Endothelial cell of umbilical vein (primary cell): ENCODE data around the gene ACBD3. TPM values are rescaled to one million over a fixed set of nuclear protein-coding genes. Genes with fewer than 3 reads are reported as not detected.

ENCODE experiments used
- BruUV-seq: library from RNA; stranded (reverse); fragments of 400-500 nt; replicated peaks from 2 replicates; lab custom pipeline; 2021; lab: Mats Ljungman, UMichigan
- CTCF ChIA-PET: fragments of 300-600, 350-600 bp; sonication (Branson Sonifier 250); formaldehyde crosslinking; loops from one replicate; lab custom pipeline; 2021; ENCODE audit warnings: antibody characterized with exemption, inconsistent platforms; lab: Charles Lee
- POLR2A ChIA-PET: fragments of 300-600, 350-600 bp; sonication (Branson Sonifier 250); formaldehyde crosslinking; loops from one replicate; lab custom pipeline; 2021; ENCODE audit warnings: antibody characterized with exemption, inconsistent platforms; lab: Charles Lee
- DNase-seq: peaks from one replicate; pipeline ENCODE4 v3.0.0-alpha.2; 2011; ENCODE audit warnings: low read depth, low spot score
- FAIRE-seq: peaks from 2 replicates; lab custom pipeline; 2011; peaks lifted over from hg19 to GRCh38; lab: Jason Lieb, UNC
- H2AFZ ChIP-seq: 2 replicates; pipeline ENCODE4 v1.6.0; 2012; ENCODE audit warnings: low read depth, low read length, control low read depth, inconsistent platforms
- H3K27ac ChIP-seq: 2 replicates; pipeline ENCODE4 v1.5.1; 2011; ENCODE audit warnings: low read depth, mild to moderate bottlenecking, control low read depth, low read length, moderate library complexity; ENCODE audit not compliant: insufficient read depth
- H3K27me3 ChIP-seq, 2 experiments: 2 replicates each; pipeline versions ENCODE4 v1.6.0 to v1.6.1; 2011; ENCODE audit warnings: low read length in 2 of 2, mixed read lengths in 1 of 2; ENCODE audit not compliant: control insufficient read depth in 2 of 2, insufficient read depth in 2 of 2
- H3K36me3 ChIP-seq, 2 experiments: 2 replicates in 1 of 2; 3 replicates in 1 of 2; pipeline ENCODE4 v1.5.1; 2011; ENCODE audit warnings: low read length in 2 of 2, mild to moderate bottlenecking in 1 of 2, moderate library complexity in 1 of 2; ENCODE audit not compliant: control insufficient read depth in 2 of 2, insufficient read depth in 2 of 2; ENCODE audit errors: extremely low read depth in 1 of 2
- H3K4me1 ChIP-seq: 3 replicates; pipeline ENCODE4 v1.5.1; 2011; ENCODE audit warnings: mild to moderate bottlenecking, low read length; ENCODE audit not compliant: control insufficient read depth, insufficient read depth; ENCODE audit errors: extremely low read depth
- H3K4me2 ChIP-seq: 2 replicates; pipeline ENCODE4 v1.6.1; 2011; ENCODE audit warnings: low read length, control low read depth, mixed read lengths; ENCODE audit not compliant: insufficient read depth
- H3K4me3 ChIP-seq, 3 experiments: fragments of 200-600 bp in 1 of 3; sonication (generic), shearing (Covaris generic) in 1 of 3; replicated peaks in 1 of 3; 2 replicates each; pipeline ENCODE4 v1.5.1; 2011 to 2016; ENCODE audit warnings: control low read depth in 3 of 3, low read length in 3 of 3, mild to moderate bottlenecking in 2 of 3, inconsistent platforms in 1 of 3, low read depth in 1 of 3, moderate library complexity in 1 of 3; ENCODE audit not compliant: insufficient read depth in 1 of 3
- H3K79me2 ChIP-seq: 2 replicates; pipeline ENCODE4 v1.6.0; 2012; ENCODE audit warnings: low read length, inconsistent platforms; ENCODE audit not compliant: control insufficient read depth, insufficient read depth
- H3K9ac ChIP-seq: replicated peaks from 2 replicates; pipeline ENCODE3; 2011; ENCODE audit warnings: low read length, control low read depth; ENCODE audit not compliant: insufficient read depth; ENCODE audit errors: extremely low read depth
- H3K9me1 ChIP-seq: replicated peaks from 3 replicates; pipeline ENCODE4 v1.6.0; 2011; ENCODE audit warnings: mild to moderate bottlenecking, low read length; ENCODE audit not compliant: control insufficient read depth, insufficient read depth; ENCODE audit errors: extremely low read depth
- H3K9me3 ChIP-seq: replicated peaks from 2 replicates; pipeline ENCODE4 v1.5.1; 2012; ENCODE audit warnings: low read length, inconsistent platforms; ENCODE audit not compliant: control insufficient read depth, insufficient read depth
- H4K20me1 ChIP-seq: replicated peaks from 2 replicates; pipeline ENCODE3; 2011; ENCODE audit warnings: mild to moderate bottlenecking, low read length; ENCODE audit not compliant: control insufficient read depth, insufficient read depth; ENCODE audit errors: extremely low read depth
- CTCF ChIP-seq, 2 donors: IDR thresholded peaks; 1 replicate in 1 of 2; 2 replicates in 1 of 2; pipeline ENCODE4 v1.5.1; 2011; ENCODE audit warnings: low read length in 2 of 2, mild to moderate bottlenecking in 2 of 2, moderate library complexity in 2 of 2, control low read depth in 1 of 2, inconsistent platforms in 1 of 2, low read depth in 1 of 2; ENCODE audit not compliant: insufficient read depth in 1 of 2; ENCODE audit errors: extremely low read depth in 1 of 2
- EZH2 ChIP-seq: IDR thresholded peaks from 2 replicates; pipeline ENCODE4 v1.6.1; 2012; ENCODE audit warnings: borderline replicate concordance, low read depth, mild to moderate bottlenecking, moderate library complexity, low read length, inconsistent platforms; ENCODE audit not compliant: severe bottlenecking
- FOS ChIP-seq: IDR thresholded peaks from 2 replicates; pipeline ENCODE4 v1.6.1; 2011; ENCODE audit warnings: mild to moderate bottlenecking, low read length, moderate library complexity, borderline replicate concordance; ENCODE audit not compliant: insufficient read depth
- GATA2 ChIP-seq: IDR thresholded peaks from 2 replicates; pipeline ENCODE4 v1.7.0; 2011; ENCODE audit warnings: low read depth, mild to moderate bottlenecking, moderate library complexity, mixed read lengths, low read length; ENCODE audit not compliant: insufficient read length, insufficient read depth
- JUN ChIP-seq: IDR thresholded peaks from 2 replicates; pipeline ENCODE4 v1.6.1; 2011; ENCODE audit warnings: borderline replicate concordance, low read depth; ENCODE audit not compliant: insufficient read length, insufficient read depth
- MAX ChIP-seq: IDR thresholded peaks from 2 replicates; pipeline ENCODE4 v1.6.1; 2011; ENCODE audit not compliant: insufficient read depth, insufficient read length
- MYC ChIP-seq: IDR thresholded peaks from one replicate; pipeline ENCODE4 v1.6.1; 2011; ENCODE audit warnings: mild to moderate bottlenecking, low read depth, low read length
- POLR2A ChIP-seq: IDR thresholded peaks from 2 replicates; pipeline ENCODE4 v1.6.1; 2012; ENCODE audit warnings: low read depth, mild to moderate bottlenecking, control low read depth, low read length
- POLR2AphosphoS5 ChIP-seq: IDR thresholded peaks from 2 replicates; pipeline ENCODE4 v1.6.1; 2012; ENCODE audit warnings: low read depth, mild to moderate bottlenecking, control low read depth, low read length, moderate library complexity; ENCODE audit not compliant: insufficient read depth
- dilution Hi-C: fragments of 300-500 bp; cut with MboI; formaldehyde crosslinking; loops from one replicate; pipeline ENCODE4 v1.15.0; 2019; ENCODE audit warnings: low sequenced_read_pairs; ENCODE audit not compliant: extremely low pct_ligation_motif_present
- intact Hi-C: fragments of 100-400 bp; cut with micrococcal nuclease; formaldehyde crosslinking; loops from one replicate; pipeline ENCODE4 v1.10.0; 2022
- polyA plus RNA-seq, 4 experiments: library from polyadenylated mRNA; depleted of rRNA in 3 of 4; stranded (reverse) in 3 of 4; unstranded in 1 of 4; fragments of >200 nt; gene quantifications; 2 replicates each; pipeline versions ENCODE4 v1.2.1 to v1.2.3, GENCODE V29; 2011 to 2012; ENCODE audit warnings: missing spikeins in 1 of 4
- total RNA-seq: library from RNA; stranded (reverse); gene quantifications from 2 replicates; pipeline ENCODE4 v1.2.3, GENCODE V29; 2021

ACBD3 gene
- total and polyA plus RNA-seq, 2 donors (not counting 3 experiments of a cell fraction or from before 2014, with no cell fraction given) = 12.3 to 36.4 TPM

GRCh38 chr1:226116673-226117072 is 69.9 kb downstream of the ACBD3 start:
- no peak for FAIRE-seq
- ChIA-PET CTCF (interaction anchor here (1.2 to 5.7 kb wide), 3 partner anchors 9 to 52 kb away, joined by 5 to 139 read pairs (median 8); no protein-coding TSS in a partner anchor), POLR2A (no interaction called here)
- BruUV-seq = no TSS peak
- no peak for TF ChIP-seq JUN
- no peak for TF ChIP-seq GATA2
- Histone ChIP-seq H4K20me1 (no peaks in the 10 kb centered on the region), H3K36me3 (no peaks in the 10 kb centered on the region), H3K4me3 (no peak overlapping the region), H3K9me3 (no peaks in the 10 kb centered on the region), H3K27me3 (peaks cover 0 to 2% of the 10 kb centered on the region in 2 experiments), H3K4me2 (no peak overlapping the region), H3K4me1 (no peaks in the 10 kb centered on the region), H3K9me1 (no peaks in the 10 kb centered on the region), H2AFZ (no peak overlapping the region), H3K9ac (no peak overlapping the region), H3K79me2 (no peaks in the 10 kb centered on the region), H3K27ac (no peak overlapping the region)
- no peak for DNase-seq
- intact Hi-C loops (no loop called here), dilution Hi-C loops (no loop called here)

GRCh38 chr1:226112626-226113025 is 73.9 kb downstream of the ACBD3 start:
- Histone ChIP-seq H3K27ac (no peak overlapping the region), H3K9me3 (no peaks in the 10 kb centered on the region), H3K9me1 (no peaks in the 10 kb centered on the region), H2AFZ (no peak overlapping the region), H3K27me3 (peaks cover 0 to 2% of the 10 kb centered on the region in 2 experiments), H3K4me1 (peaks cover 13% of the 10 kb centered on the region), H3K36me3 (no peaks in the 10 kb centered on the region), H3K79me2 (no peaks in the 10 kb centered on the region), H3K4me2 (no peak overlapping the region), H4K20me1 (no peaks in the 10 kb centered on the region), H3K4me3 (no peak overlapping the region), H3K9ac (no peak overlapping the region)
- dilution Hi-C loops = no loop called here
- DNase-seq (no peak), FAIRE-seq (no peak)
- no TSS peak for BruUV-seq
- TF ChIP-seq CTCF (IDR thresholded peaks at IDR 0.05; ENCODE audit: extremely low read depth in 1 of 2, insufficient read depth in 1 of 2, low read depth in 1 of 2, low read length in 2 of 2) (no peak), GATA2 (no peak), MAX (no peak), POLR2AphosphoS5 (no peak), MYC (no peak), EZH2 (no peak), JUN (no peak), POLR2A (no peak), FOS (no peak)
- POLR2A ChIA-PET = no interaction called here
- intact Hi-C loops = no loop called here
- CTCF ChIA-PET = interaction anchor here (3.1 to 6.4 kb wide), 2 partner anchors 13 to 47 kb away, joined by 13 to 55 read pairs; no protein-coding TSS in a partner anchor
